Sigmoid colon (tissue), 7 donors: Measurements from ENCODE around the gene CLDN6. TPM values are rescaled to one million over a fixed set of nuclear protein-coding genes. Genes with fewer than 3 reads are reported as not detected.

Experiments used
- DNase-seq: peaks from one replicate; pipeline ENCODE4 v3.0.0-alpha.2; 2019
- H3K27ac ChIP-seq, 4 donors: fragments of 200-600 bp; sonication (generic); one replicate each; pipeline ENCODE4 v1.5.1; 2016 to 2019; ENCODE audit warnings: mild to moderate bottlenecking in 1 of 4
- H3K27me3 ChIP-seq, 3 donors: fragments of 200-600 bp; sonication (generic); one replicate each; pipeline ENCODE4 v1.5.1; 2019; ENCODE audit warnings: mild to moderate bottlenecking in 1 of 3
- H3K36me3 ChIP-seq, 4 donors: fragments of 200-600 bp; sonication (generic); one replicate each; pipeline ENCODE4 v1.5.1; 2016 to 2019
- H3K4me1 ChIP-seq, 4 donors: fragments of 200-600 bp; sonication (generic); one replicate each; pipeline ENCODE4 v1.5.1; 2017 to 2019
- H3K4me3 ChIP-seq, 4 donors: fragments of 200-600 bp; sonication (generic); one replicate each; pipeline ENCODE4 v1.5.1; 2017 to 2019; ENCODE audit warnings: mild to moderate bottlenecking in 2 of 4, moderate library complexity in 1 of 4
- H3K9me3 ChIP-seq, 4 donors: fragments of 200-600 bp in 3 of 4; sonication (generic) in 3 of 4; one replicate each; pipeline versions ENCODE4 v1.5.1 to v1.6.1; 2013 to 2019
- CTCF ChIP-seq, 4 experiments: fragments of 450-650 bp in 3 of 4; fragments of 200-600 bp in 1 of 4; IDR thresholded peaks; one replicate each; pipeline ENCODE4 v1.5.1; 2016 to 2019; ENCODE audit warnings: antibody characterized with exemption in 4 of 4, mild to moderate bottlenecking in 3 of 4, moderate library complexity in 2 of 4
- EP300 ChIP-seq, 4 donors: sonication (generic); formaldehyde crosslinking; IDR thresholded peaks; one replicate each; pipeline ENCODE4 v1.6.1; 2017; ENCODE audit warnings: antibody characterized with exemption in 4 of 4
- POLR2A ChIP-seq, 2 donors: fragments of 450-650 bp; IDR thresholded peaks; one replicate each; pipeline ENCODE4 v1.6.1; 2016; ENCODE audit warnings: antibody characterized with exemption in 2 of 2, mild to moderate bottlenecking in 2 of 2, moderate library complexity in 2 of 2
- POLR2AphosphoS5 ChIP-seq, 4 donors: sonication (generic); formaldehyde crosslinking; IDR thresholded peaks; one replicate each; pipeline ENCODE4 v1.6.1; 2017; ENCODE audit warnings: antibody characterized with exemption in 4 of 4
- WGBS, 2 donors: extraction: QIAGEN DNeasy Blood & Tissue Kit; methylation state at CpG; one replicate each; pipeline ENCODE4 v1.1.7; 2013; 5-methylcytosine and 5-hydroxymethylcytosine counted together
- intact Hi-C: fragments of 100-400 bp; cut with DNase I; formaldehyde crosslinking; loops from one replicate; pipeline ENCODE4 v1.15.1; 2023
- polyA plus RNA-seq, 3 donors: library from polyadenylated mRNA; stranded (reverse); fragments of 200-250 nt; gene quantifications; one replicate each; pipeline ENCODE4 v1.2.3, GENCODE V29; 2013
- small RNA-seq, 3 donors: library from RNA; depleted of rRNA; stranded (forward); fragments of <200 nt; gene quantifications; one replicate each; pipeline ENCODE3, GENCODE V24; 2016
- total RNA-seq, 4 donors: library from RNA; depleted of rRNA; stranded (reverse); fragments of >200 nt; gene quantifications; one replicate each; pipeline ENCODE4 v1.1.0, GENCODE V29; 2016
- donor health status: healthy with polysubstance abuse.
- donor health status: Bipolar disorder and iron deficiency.
- donor health status: healthy.

CLDN6 gene
- total and polyA plus RNA-seq, 7 donors = not detected

- 39 to 53% methylated on average over 39 of the region's 39 CpGs for WGBS, 2 donors
- peak overlapping the region in 2 of 4 donors; percentile 11 to 21 for H3K4me3 ChIP-seq
- H3K27ac ChIP-seq = no peak overlapping the region
- intact Hi-C loops = no loop called here
- H3K36me3 ChIP-seq = no peaks in the 10 kb centered on the region
- DNase-seq = no peak
- peaks cover 63 to 95% (median 88%) of the 10 kb centered on the region in 3 donors for H3K27me3 ChIP-seq
- peaks cover 0 to 69% (median 60%) of the 10 kb centered on the region in 4 donors for H3K4me1 ChIP-seq
- H3K9me3 ChIP-seq = no peaks in the 10 kb centered on the region
- TF ChIP-seq CTCF (IDR thresholded peaks at IDR 0.05) (no peak), POLR2A (IDR thresholded peaks at IDR 0.05) (no peak), EP300 (IDR thresholded peaks at IDR 0.05) (no peak), POLR2AphosphoS5 (IDR thresholded peaks at IDR 0.05) (no peak)
Observed at GRCh38 chr16:2966043-2966807, 51.8 kb downstream of the CLDN6 start.

Small RNAs within 50 kb of the gene (small RNA-seq; reads per million reads assigned to genes)
- 0 reads per million in 3 donors for gene LINC00514

Other genes starting within 250 kb of the CLDN6 start
- gene ELOB, start 240.9 kb downstream of the CLDN6 start, total RNA-seq = 1,000 to 10,000 TPM in 1 of 4 donors, 100 to 1,000 TPM in 3; 329 to 1,166 (median 508) TPM
- gene ELOB, start 240.9 kb downstream of the CLDN6 start, polyA plus RNA-seq = 100 to 1,000 TPM; 454 to 984 (median 463) TPM
- not detected for gene PRSS33, start 230.6 kb downstream of the CLDN6 start, total RNA-seq
- not detected for gene PRSS33, start 230.6 kb downstream of the CLDN6 start, polyA plus RNA-seq
- not detected for gene PRSS41, start 219.7 kb downstream of the CLDN6 start, total RNA-seq
- not detected for gene PRSS41, start 219.7 kb downstream of the CLDN6 start, polyA plus RNA-seq
- gene PRSS21, start 200.9 kb downstream of the CLDN6 start, total RNA-seq = not detected
- gene PRSS21, start 200.9 kb downstream of the CLDN6 start, polyA plus RNA-seq = under 1 TPM in 1 of 3 donors, not detected in 2; 0.58 TPM
- gene ZG16B, start 187.9 kb downstream of the CLDN6 start, total RNA-seq = not detected
- 100 to 1,000 TPM in 1 of 3 donors, 10 to 100 TPM in 2; 15.6 to 147 (median 55.0) TPM for gene ZG16B, start 187.9 kb downstream of the CLDN6 start, polyA plus RNA-seq
- gene PRSS22, start 160.0 kb downstream of the CLDN6 start, total RNA-seq = not detected
- gene PRSS22, start 160.0 kb downstream of the CLDN6 start, polyA plus RNA-seq = 10 to 100 TPM in 1 of 3 donors, not detected in 2; 20.8 TPM
- 10 to 100 TPM; 33.6 to 64.2 (median 55.8) TPM for gene FLYWCH2, start 135.0 kb downstream of the CLDN6 start, total RNA-seq
- 10 to 100 TPM; 27.5 to 43.2 (median 30.7) TPM for gene FLYWCH2, start 135.0 kb downstream of the CLDN6 start, polyA plus RNA-seq
- gene FLYWCH1, start 106.3 kb downstream of the CLDN6 start, total RNA-seq = 10 to 100 TPM; 28.6 to 51.5 (median 33.2) TPM
- gene FLYWCH1, start 106.3 kb downstream of the CLDN6 start, polyA plus RNA-seq = 10 to 100 TPM in 1 of 3 donors, 1 to 10 TPM in 2; 6.9 to 19.5 (median 7.2) TPM
- not detected for gene KREMEN2, start 53.9 kb downstream of the CLDN6 start, total RNA-seq
- gene KREMEN2, start 53.9 kb downstream of the CLDN6 start, polyA plus RNA-seq = 1 to 10 TPM; 1.0 to 1.8 (median 1.6) TPM
- 1 to 10 TPM in 2 of 4 donors, under 1 TPM in 2; 0.83 to 3.6 (median 1.0) TPM for gene PAQR4, start 48.8 kb downstream of the CLDN6 start, total RNA-seq
- 10 to 100 TPM in 1 of 3 donors, 1 to 10 TPM in 2; 3.6 to 22.1 (median 3.9) TPM for gene PAQR4, start 48.8 kb downstream of the CLDN6 start, polyA plus RNA-seq
- under 1 TPM in 1 of 4 donors, not detected in 3; 0.95 TPM for gene PKMYT1, start 37.7 kb downstream of the CLDN6 start, total RNA-seq
- 10 to 100 TPM in 1 of 3 donors, 1 to 10 TPM in 2; 1.6 to 33.1 (median 4.2) TPM for gene PKMYT1, start 37.7 kb downstream of the CLDN6 start, polyA plus RNA-seq
- not detected for gene CLDN9, start 5.3 kb downstream of the CLDN6 start, total RNA-seq
- under 1 TPM in 1 of 3 donors, not detected in 2; 0.28 TPM for gene CLDN9, start 5.3 kb downstream of the CLDN6 start, polyA plus RNA-seq
- gene TNFRSF12A, start 2.2 kb upstream of the CLDN6 start, total RNA-seq = 10 to 100 TPM in 3 of 4 donors, 1 to 10 TPM in 1; 6.1 to 78.2 (median 12.7) TPM
- gene TNFRSF12A, start 2.2 kb upstream of the CLDN6 start, polyA plus RNA-seq = 10 to 100 TPM in 1 of 3 donors, 1 to 10 TPM in 2; 6.6 to 16.3 (median 7.9) TPM
- gene HCFC1R1, start 5.8 kb upstream of the CLDN6 start, total RNA-seq = 10 to 100 TPM; 23.1 to 77.3 (median 32.2) TPM
- 10 to 100 TPM; 52.9 to 82.5 (median 53.1) TPM for gene HCFC1R1, start 5.8 kb upstream of the CLDN6 start, polyA plus RNA-seq
- gene THOC6, start 5.9 kb upstream of the CLDN6 start, total RNA-seq = 10 to 100 TPM in 3 of 4 donors, 1 to 10 TPM in 1; 8.6 to 15.8 (median 13.4) TPM
- 10 to 100 TPM; 16.8 to 35.8 (median 18.5) TPM for gene THOC6, start 5.9 kb upstream of the CLDN6 start, polyA plus RNA-seq
- gene BICDL2, start 18.8 kb upstream of the CLDN6 start, total RNA-seq = under 1 TPM in 2 of 4 donors, not detected in 2; 0.36 to 0.55 TPM
- gene BICDL2, start 18.8 kb upstream of the CLDN6 start, polyA plus RNA-seq = 10 to 100 TPM; 62.5 to 83.8 (median 74.9) TPM
- gene MMP25, start 28.4 kb upstream of the CLDN6 start, total RNA-seq = under 1 TPM in 3 of 4 donors, not detected in 1; under 0.01 to 0.41 (median 0.16) TPM
- 1 to 10 TPM; 1.8 to 3.7 (median 2.8) TPM for gene MMP25, start 28.4 kb upstream of the CLDN6 start, polyA plus RNA-seq
- gene IL32, start 47.5 kb upstream of the CLDN6 start, total RNA-seq = 10 to 100 TPM in 3 of 4 donors, 1 to 10 TPM in 1; 8.6 to 27.1 (median 20.3) TPM
- gene IL32, start 47.5 kb upstream of the CLDN6 start, polyA plus RNA-seq = 1,000 to 10,000 TPM in 1 of 3 donors, 100 to 1,000 TPM in 2; 464 to 2,189 (median 560) TPM
- not detected for gene ZSCAN10, start 81.1 kb upstream of the CLDN6 start, total RNA-seq
- not detected for gene ZSCAN10, start 81.1 kb upstream of the CLDN6 start, polyA plus RNA-seq
- 10 to 100 TPM; 15.8 to 17.5 (median 16.7) TPM for gene ZNF205, start 94.4 kb upstream of the CLDN6 start, total RNA-seq
- 10 to 100 TPM in 2 of 3 donors, 1 to 10 TPM in 1; 6.6 to 12.6 (median 10.9) TPM for gene ZNF205, start 94.4 kb upstream of the CLDN6 start, polyA plus RNA-seq
- gene ZNF213, start 116.8 kb upstream of the CLDN6 start, total RNA-seq = 10 to 100 TPM in 1 of 4 donors, 1 to 10 TPM in 3; 2.6 to 10.5 (median 5.0) TPM
- gene ZNF213, start 116.8 kb upstream of the CLDN6 start, polyA plus RNA-seq = 10 to 100 TPM in 1 of 3 donors, 1 to 10 TPM in 2; 7.2 to 11.3 (median 7.2) TPM
- not detected for gene OR1F1, start 170.0 kb upstream of the CLDN6 start, total RNA-seq
- gene OR1F1, start 170.0 kb upstream of the CLDN6 start, polyA plus RNA-seq = not detected
- gene ZNF200, start 217.0 kb upstream of the CLDN6 start, total RNA-seq = 1 to 10 TPM; 5.5 to 6.8 (median 6.2) TPM
- gene ZNF200, start 217.0 kb upstream of the CLDN6 start, polyA plus RNA-seq = 1 to 10 TPM; 2.8 to 4.9 (median 3.0) TPM
- gene MEFV, start 238.4 kb upstream of the CLDN6 start, total RNA-seq = 1 to 10 TPM; 1.2 to 2.9 (median 2.1) TPM
- gene MEFV, start 238.4 kb upstream of the CLDN6 start, polyA plus RNA-seq = under 1 TPM; 0.60 to 0.92 (median 0.85) TPM